A673 (cell line): Measurements from ENCODE around the gene KLC3.

Experiments
- EZH2 ChIP-seq: fragments of 200-600 bp; sonication (generic); IDR thresholded peaks from 2 replicates; pipeline ENCODE4 v1.6.1; 2017; ENCODE audit warnings: borderline replicate concordance, low read depth, mild to moderate bottlenecking, mixed read lengths, antibody characterized with exemption, low read length; ENCODE audit not compliant: poor library complexity, severe bottlenecking
- TF ChIP-seq, protein P1 (sequence below): fragments of 300-800, 200-600 bp; sonication (generic); conservative IDR thresholded peaks from 2 replicates; pipeline ENCODE4 v1.5.1; 2017; ENCODE audit warnings: low read depth, mild to moderate bottlenecking, antibody characterized with exemption, low read length, moderate library complexity, mixed read lengths

DNA sequence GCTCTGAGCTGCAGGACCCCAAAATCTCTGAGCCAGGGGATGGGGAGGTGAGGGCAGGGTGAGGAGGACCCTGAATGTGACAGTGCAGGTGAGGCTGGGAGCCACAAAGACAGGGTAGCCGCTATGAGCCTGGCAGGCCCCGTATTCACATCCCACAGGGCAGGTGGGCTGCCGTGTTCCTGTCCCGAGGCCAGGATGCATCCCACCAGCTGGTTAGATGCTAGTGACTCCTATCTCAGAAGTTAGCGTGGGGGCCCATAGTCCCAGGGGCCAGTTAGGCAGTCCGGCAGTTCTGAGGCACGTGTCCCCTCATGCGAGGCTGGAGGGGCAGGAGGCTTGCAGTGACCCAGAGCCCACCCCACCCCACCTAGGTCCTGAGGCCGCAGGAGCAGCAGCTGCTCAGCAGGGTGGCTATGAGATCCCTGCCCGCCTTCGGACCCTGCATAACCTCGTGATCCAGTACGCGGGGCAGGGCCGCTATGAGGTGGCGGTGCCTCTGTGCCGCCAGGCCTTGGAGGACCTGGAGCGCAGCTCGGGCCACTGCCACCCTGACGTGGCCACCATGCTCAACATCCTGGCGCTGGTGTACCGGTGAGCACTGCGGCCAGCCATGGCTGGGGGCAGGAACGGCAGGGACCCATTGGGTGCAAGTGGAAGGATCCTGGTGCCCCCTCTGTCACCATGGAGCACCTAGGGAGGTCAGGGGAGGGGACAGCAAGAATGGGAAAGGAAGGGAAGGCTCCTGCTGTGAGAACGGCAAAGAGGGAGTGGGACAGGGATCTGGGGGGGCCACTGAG is 7.2 kb downstream of the KLC3 start:
- TF ChIP-seq EZH2, result no peak
- TF ChIP-seq, protein P1, sequence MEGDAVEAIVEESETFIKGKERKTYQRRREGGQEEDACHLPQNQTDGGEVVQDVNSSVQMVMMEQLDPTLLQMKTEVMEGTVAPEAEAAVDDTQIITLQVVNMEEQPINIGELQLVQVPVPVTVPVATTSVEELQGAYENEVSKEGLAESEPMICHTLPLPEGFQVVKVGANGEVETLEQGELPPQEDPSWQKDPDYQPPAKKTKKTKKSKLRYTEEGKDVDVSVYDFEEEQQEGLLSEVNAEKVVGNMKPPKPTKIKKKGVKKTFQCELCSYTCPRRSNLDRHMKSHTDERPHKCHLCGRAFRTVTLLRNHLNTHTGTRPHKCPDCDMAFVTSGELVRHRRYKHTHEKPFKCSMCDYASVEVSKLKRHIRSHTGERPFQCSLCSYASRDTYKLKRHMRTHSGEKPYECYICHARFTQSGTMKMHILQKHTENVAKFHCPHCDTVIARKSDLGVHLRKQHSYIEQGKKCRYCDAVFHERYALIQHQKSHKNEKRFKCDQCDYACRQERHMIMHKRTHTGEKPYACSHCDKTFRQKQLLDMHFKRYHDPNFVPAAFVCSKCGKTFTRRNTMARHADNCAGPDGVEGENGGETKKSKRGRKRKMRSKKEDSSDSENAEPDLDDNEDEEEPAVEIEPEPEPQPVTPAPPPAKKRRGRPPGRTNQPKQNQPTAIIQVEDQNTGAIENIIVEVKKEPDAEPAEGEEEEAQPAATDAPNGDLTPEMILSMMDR, result no peak
